CD4-positive, alpha-beta T cell treated with Interleukin-15 for 4 hours (primary cell): ENCODE results near the gene RYR1.
"Not testable (repeated sequence)": the region's sequence is repeated elsewhere in the genome, so short reads cannot be mapped to it uniquely, and the experiment has no call there.

ENCODE experiments used
- DNase-seq: peaks from one replicate; pipeline ENCODE4 v3.0.0-alpha.2; 2020; ENCODE audit warnings: low spot score

The RYR1 gene

DNA sequence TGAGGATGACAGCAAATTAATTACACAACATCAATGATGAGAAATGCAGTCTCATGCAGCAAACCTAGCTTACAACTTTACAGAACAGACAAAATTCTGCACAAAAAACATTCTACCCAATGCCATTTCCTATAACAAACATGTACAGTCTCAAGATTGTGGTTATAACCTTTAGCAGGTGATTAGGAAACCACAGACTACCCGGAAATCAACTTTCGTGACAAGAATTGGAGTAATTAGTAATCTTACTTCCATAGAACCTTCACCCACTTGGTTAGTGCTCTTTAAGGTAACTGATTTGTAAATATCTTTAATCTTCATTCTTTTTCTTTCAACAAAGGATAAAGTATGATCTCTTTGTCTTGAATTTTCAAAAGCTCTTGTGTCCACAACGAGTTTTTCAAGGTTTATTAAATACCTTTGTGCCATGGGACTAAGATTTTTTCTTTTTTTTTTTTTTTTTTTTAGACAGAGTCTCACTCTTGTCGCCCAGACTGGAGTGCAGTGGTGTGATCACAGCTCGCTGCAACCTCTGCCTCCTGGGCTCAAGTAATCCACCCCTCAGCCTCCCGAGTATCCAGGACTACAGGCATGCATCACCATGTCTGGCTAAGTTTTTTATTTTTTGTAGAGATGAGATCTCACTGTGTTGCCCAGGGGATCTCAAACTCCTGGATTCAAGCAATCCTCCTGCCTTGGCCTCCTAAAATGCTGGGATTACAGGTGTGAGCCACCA is 105.5 kb downstream of the RYR1 start:
- DNase-seq: peak; percentile 85

DNA sequence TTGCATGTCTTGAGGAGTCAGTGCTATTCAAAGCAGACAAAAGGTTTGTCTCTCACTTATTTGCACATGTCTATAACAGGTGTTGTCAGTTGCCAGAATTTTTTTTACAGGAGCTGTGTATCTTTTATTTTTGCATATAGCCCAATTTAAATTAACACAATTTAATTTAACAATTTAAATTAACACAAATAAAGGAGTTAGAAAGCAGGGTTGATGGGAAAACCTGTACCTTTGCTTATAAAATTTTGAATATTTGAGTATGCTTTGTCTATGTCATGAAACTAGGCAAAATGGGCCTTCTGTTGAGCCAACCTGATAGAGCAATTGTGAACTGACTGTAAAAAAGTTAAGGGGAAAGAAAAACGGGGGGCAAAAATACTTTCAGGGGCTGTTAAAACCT is 106.3 kb downstream of the RYR1 start:
- DNase-seq: no peak

DNA sequence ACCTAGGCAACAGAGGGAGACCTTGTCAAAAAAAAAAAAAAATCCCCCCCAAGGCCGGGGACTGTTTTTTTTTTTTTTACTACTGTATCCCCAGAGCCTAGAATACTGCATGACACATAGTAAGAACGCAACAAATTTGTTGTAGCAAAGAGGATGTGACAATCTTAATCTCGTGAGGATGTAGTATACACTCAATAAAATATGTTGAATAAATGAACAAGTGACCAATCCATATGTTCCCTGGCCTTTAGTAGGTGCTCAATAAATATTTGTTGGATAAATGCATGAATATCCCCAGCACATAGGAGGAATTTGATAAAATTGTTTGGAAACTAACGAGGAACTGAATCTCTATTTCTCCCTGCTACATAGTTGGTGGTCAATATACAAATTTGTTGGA is 108.5 kb downstream of the RYR1 start:
- DNase-seq: no peak

DNA sequence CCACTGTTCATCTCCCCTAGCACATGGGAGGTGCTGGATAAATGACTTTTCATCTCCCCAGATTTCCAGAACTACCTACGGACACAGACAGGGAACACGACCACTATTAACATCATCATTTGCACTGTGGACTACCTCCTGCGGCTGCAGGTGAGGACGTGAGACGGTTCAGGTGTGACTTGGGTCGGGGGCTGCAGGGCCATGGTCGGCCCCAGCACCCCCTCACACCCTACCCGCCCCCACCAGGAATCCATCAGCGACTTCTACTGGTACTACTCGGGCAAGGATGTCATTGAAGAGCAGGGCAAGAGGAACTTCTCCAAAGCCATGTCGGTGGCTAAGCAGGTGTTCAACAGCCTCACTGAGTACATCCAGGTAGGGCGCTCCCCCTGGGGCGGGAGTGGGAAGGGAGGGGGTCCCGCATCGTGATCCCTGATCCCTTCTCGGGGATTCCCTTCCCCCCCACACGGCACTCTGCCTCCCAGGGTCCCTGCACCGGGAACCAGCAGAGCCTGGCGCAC is 109.9 kb downstream of the RYR1 start:
- DNase-seq: no peak

DNA sequence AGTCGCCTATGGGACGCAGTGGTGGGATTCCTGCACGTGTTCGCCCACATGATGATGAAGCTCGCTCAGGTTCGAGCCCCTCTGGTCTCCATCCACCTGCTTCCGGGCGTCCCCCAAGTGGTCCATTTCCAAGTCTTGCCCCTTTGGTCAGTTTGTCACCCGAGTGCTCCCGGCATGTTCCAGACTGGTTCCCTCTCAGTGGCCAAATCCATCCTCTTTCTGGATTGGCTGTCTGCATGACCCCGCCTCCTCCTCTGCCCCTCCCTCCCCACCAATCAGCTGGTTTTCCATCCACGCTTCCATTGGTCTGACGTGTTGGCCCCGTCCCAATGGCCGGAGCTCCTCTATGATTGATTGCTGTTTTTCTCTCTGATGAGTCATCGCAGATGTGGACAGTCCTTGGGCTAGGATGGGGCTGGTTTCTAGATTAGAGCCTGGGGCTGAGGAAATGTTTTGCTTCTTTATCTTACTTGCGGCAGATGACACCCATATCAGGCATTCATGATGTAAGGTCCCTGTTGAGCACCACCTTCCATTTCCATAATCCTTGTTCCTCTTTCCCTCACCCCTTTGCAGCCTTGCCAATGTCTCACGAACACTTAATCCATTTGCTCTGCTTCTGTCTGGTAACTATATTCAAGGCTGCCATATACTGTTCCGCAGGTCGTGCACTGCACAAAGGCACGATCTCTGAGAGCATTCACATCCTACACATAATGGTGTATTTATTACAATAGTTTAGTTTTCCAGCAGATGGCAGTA is 110.5 kb downstream of the RYR1 start:
- DNase-seq: no peak

DNA sequence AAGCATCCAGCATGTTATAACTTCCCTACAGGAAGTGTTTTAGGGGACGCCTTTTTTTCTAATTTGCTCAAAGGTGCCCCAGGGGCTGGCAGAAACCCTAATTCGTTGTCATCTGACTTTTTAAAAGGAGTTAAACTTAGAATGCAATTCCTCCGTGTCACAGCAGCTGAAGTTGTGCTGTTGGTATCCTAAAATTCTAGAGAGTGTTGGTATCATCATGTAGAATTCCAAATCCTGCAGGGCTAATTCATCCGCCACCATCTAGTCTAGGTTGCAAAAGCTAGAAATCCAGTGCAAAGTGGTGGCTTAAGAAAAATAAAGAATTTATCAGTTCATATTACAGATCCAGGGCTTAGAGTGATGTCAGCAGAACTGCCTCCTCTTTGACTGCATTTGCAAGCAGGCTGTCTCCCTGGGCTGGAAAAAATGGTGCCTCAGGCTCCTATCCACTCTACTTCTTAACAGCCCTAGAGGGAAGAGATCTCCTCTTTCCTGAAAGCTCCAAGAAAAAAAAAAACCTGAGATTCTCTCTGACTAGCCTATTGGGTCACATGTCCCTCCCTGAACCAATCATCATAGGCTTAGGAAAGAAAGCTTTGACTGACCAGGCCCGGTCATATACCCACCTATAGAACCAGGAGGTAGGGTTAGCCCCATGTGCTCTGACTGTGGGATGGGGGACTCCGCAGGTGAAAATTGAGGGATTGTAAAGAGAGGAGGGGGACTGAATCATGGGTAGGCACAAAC is 111.3 kb downstream of the RYR1 start:
- peak; percentile 74 for DNase-seq

DNA sequence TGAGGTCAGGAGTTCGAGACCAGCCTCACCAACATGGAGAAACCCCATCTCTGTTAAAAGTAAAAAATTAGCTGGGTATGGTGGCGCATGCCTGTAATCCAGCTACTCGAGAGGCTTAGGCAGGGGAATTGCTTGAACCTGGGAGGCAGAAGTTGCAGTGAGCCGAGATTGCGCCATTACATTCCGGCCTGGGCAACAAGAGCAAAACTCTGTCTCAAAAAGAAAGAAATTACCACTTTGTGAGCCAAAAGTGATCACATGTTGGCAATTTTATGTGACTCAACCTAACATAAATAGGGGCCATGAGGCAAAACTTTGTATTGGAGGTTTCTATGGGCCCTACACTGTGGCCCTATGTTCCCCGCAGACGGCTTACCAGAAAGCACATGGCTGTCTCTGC is 112.1 kb downstream of the RYR1 start:
- no peak for DNase-seq

DNA sequence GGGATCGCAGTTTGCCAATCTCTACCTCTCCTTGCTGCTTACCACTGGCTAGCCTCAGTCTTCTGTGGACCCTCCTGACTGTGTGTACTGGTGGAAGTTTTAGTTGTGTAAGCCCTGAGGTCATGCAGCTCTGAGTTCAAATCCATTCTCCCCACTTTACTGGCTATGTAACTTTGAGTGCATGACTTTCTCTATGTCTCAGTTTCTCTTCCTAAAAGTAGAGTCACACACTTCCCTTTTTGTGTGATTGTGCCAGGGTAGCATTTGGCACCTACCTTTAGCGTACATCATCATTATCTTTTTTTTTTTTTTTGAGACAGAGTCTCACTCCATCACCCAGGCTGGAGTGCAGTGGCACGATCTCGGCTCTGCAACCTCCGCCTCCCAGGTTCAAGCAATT is 113.9 kb downstream of the RYR1 start:
- DNase-seq: no peak

DNA sequence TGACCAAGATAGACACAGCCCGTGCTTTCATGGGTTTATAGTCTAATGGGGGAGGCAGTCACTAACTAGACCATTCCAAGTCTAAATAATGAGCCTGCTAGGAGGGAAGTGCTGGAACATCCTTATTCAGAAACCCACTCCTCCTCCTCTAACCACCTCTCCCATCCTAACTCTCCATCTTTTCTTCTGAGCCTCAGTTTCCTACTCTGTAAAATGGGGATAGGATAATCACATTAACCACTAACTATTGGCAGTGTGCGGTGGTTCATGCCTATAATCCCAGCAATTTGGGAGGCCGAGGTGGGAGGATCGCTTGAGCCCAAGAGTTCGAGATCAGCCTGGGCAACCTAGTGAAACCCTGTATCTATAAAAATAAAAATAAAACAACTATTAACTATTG is 115.6 kb downstream of the RYR1 start:
- DNase-seq: no peak

DNA sequence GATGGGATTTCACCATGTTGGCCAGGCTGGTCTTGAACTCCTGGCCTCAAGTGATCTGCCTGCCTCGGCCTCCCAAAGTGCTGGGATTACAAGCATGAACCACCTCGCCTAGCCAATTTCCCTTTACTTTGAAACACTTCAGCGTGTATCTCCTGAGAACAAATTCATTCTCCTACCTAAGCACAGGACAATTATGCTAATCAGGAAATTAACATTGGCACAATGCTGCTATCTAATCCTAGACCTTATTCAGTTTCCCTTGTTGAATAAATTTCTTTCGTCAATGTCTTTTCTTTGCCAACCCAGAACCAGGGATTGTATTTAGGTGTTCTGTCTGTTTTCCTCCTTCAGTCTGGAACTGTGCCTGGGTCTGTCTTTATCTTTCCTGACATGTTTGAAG is 116.5 kb downstream of the RYR1 start:
- no peak for DNase-seq

DNA sequence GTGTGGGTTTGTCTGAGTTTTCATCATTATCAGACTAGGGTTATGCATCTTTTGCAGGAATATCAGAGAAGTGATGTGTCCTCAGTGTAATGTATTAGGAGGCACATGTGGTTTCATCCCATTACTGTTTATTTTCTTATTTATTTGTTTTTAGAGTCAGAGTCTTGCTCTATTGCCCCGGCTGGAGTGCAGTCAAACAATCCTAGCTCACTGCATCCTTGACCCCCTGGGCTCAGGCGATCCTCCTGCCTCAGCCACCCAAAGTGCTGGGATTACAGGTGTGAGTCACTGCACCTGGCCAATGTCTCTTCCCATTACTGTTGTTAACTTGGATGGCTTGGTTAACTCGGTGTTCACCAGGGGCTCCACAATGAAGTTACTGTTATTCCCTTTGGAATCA is 116.9 kb downstream of the RYR1 start:
- DNase-seq: no peak

DNA sequence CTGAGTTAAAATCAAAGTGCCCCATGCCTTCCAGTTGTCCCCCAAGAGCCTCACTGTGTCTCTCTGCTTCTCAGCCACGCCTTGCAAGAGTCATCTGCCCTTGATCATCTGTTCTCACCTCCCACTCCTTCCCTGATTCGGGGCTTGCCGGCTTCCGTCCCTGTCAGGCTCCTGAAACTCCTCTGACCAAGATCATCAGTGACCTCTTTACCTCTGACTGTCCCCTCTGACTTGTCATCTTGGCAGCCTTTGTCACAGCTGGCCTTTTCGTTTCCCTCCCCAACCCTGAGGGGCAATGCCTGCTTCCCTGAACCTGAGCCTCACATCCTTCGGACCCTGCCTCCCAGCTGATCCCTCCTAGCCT is 117.9 kb downstream of the RYR1 start:
- DNase-seq: peak; percentile 35

DNA sequence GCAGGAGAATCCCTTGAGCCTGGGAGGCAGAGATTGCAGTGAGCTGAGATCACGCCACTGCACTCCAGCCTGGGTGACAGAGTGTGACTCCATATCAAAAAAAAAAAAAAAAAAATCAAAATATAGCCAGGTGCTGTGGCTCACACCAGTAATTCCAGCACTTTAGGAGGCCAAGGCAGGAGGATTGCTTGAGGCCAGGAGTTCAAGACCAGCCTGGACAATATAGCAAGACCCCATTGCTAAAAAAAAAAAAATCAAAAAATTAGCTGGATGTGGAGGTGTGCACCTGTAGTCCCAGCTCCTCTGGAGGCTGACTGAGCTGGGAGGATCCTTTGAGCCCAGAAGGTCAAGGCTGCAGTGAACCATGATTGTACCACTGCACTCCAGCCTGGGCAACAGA is 119.7 kb downstream of the RYR1 start:
- DNase-seq: not testable (repeated sequence)

DNA sequence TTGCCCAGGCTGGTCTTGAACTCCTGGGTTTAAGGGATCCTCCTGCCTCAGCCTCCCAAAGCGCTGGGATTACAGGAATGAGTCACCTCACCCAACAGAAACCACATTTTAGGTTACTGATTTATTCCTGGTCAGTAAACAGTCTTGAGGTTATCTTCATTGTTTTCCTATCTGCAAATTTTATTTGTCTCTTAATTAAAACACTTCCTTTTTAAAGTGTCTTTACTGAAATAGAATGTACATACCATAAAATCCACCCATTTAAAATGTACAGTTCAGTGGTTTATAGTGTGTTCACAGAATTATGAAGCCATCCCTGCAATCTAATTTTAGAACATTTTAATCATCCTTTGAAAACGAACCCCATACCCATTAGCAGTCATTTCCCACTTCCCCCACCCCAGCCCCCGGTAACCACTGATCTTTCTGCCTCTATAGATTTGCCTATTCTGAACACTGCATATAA is 121.2 kb downstream of the RYR1 start:
- DNase-seq: no peak

DNA sequence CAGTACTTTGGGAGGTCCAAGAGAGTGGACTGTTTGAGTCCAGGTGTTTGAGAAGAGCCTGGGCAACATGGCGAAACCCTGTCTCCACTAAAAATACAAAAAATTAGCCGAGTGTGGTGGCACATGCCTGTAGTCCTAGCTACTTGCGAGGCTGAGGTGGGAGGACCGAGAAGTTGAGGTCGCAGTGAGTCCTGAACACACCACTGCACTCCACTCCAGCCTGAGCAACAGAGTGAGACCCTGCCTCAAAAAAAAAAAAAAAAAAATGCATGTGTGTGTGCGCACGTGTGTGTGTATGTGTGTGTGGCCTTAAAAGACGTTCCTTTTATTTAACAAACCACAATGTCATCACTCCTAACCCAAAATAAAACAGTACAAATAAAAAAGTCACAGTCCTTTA is 121.7 kb downstream of the RYR1 start:
- DNase-seq: no peak

DNA sequence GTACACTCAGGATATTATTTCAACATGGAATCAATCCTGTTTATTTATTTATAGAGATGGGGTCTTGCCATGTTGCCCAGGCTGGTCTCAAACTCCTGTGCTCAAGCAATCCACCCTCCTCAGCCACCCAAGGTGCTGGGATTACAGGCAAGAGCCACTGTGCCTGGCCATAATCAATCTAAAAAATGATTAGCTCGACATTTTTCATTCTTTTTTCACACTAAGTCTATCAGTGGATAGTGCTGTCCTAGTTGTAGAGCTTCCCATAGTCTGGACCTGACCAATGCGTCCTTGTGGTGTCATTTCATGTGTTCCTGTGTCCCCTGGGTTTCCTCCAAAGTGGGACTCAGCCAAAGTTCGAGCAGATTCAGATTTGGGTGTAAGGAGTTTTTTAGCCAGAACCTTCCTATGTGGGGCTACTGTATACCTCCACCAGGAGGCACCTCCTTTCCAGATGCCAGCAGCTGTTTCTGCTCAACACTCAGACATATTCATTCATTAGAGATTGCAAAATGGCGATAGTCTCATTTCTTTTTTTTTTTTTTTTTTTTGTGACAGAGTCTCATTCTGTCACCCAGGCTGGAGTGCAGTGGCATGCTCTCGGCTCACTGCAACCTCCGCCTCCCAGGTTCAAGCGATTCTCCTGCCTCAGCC is 123.2 kb downstream of the RYR1 start:
- DNase-seq: no peak

DNA sequence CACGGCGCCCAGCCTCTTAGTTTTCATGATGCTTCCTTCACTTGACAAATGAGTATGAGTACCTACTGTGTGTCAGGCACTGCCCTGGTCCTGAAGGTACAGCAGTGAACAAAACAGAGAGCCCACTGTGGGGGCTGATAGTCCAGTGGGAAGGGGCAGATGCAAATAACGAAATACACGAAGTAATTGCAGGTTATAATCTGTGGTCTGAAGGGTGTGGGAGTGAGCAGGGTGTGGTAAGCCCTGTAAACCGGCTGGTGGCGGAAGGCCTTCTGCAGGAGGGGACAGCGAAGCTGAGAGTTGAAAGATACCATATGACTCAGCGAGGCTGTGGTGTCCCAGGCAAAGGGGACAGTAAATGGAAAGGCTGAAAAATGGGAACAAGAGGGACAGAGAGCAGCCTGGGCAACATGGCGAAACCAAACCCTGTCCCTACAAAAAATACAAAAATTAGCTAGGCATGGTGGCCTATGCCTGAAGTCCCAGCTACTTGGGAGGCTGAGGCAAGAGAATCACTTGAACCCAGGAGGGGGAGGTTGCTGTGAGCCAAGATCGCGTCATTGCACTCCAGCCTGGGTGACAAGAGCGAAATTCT is 123.8 kb downstream of the RYR1 start:
- peak; percentile 60 for DNase-seq

DNA sequence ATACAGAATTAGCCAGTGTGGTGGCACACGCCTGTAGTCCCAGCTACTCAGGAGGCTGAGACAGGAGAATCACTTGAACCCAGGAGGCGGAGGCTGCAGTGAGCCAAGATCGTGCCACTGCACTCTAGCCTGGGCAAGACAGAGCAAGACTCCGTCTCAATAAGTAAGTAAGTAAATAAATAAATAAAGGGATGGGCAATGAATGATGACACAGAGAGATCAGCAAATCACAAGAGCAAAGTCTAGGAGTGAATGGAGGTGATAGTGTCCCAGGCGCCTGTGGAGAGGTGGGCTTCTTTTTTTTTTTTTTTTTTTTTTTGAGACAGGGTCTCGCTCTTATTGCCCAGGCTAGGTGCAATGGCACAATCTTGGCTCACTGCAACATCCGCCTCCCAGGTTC is 125.4 kb downstream of the RYR1 start:
- not testable (repeated sequence) for DNase-seq

DNA sequence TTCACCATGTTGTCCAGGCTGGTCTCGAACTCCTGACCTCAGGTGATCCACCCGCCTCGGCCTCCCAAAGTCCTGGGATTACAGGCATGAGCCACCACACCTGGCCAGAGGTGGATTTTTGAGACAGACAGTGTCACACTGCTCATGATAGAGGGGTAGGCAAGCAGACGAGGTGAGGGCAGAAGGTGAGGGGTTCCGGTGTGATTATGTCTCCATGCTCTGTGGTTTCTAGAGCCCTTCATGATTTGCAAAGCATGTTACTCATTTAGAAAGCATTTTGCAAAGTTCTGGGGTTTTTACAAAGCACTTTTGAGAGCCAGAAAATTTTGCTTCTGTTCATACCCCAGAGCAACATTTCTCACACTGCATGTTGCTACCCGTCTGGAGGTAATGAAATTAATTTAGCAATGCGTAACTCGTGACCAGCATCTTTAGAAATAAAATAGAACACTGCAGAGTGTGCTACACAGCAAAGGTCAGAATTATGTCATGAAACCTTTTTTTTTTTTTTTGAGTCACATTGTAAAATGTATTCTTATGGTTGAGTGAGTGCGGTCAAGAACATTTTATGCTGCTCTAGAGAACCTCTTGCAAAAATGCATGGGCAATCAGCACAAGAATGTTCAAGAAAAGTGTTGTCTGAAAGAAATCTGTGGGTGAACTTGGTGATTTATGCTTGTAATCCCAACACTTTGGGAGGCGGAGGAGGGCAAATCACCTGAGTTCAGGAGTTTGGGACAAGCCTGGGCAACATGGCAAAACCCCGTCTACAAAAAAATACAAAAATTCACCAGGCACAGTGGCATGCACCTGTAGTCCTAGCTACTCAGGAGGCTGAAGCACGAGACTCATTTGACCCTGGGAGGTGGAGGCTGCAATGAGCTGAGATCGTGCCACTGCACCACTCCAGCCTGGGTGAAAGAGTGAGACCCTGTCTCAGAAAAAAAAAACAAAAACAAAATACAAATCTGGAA is 126.2 kb downstream of the RYR1 start:
- peak; percentile 61 for DNase-seq

DNA sequence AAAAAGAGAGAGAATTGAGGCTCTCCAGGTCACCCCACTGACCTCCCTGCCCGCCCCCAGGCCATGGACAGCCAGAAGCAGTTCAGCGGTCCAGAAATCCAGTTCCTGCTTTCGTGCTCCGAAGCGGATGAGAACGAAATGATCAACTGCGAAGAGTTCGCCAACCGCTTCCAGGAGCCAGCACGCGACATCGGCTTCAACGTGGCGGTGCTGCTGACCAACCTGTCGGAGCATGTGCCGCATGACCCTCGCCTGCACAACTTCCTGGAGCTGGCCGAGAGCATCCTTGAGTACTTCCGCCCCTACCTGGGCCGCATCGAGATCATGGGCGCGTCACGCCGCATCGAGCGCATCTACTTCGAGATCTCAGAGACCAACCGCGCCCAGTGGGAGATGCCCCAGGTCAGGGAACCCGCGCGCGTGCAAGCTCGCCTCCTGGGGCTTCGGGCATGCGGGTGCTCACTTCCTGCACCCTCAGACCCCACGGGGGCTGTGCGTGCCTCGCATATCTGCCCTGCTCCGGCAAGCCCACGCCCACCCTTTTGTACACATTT is 127.6 kb downstream of the RYR1 start:
- DNase-seq: no peak
